Thoracic aorta endothelial cell (primary cell): Measurements from ENCODE around the gene CEP120. TPM values are rescaled to one million over a fixed set of nuclear protein-coding genes. Genes with fewer than 3 reads are reported as not detected.

Source experiments
- total RNA-seq: library from RNA; depleted of rRNA; stranded (reverse); fragments of >200 nt; gene quantifications from 2 replicates; pipeline ENCODE4 v1.2.3, GENCODE V29; 2012

The CEP120 gene
- total RNA-seq, result 21.4 and 25.4 TPM in 2 replicates

GRCh38 chr5:123423278-123424149 is at the start of gene CEP120:
Gene CEP120, minus strand, starts transcription at chr5:123423403. Its CDS starts 405 bp downstream, at chr5:123422998.

Other genes starting within 250 kb of the CEP120 start
- gene CSNK1G3, start 88.8 kb upstream of the CEP120 start, total RNA-seq, result 68.4 and 77.5 TPM in 2 replicates